Heart right ventricle (tissue), 16 donors: Measurements from ENCODE around the gene FRY. TPM values are rescaled to one million over a fixed set of nuclear protein-coding genes. Genes with fewer than 3 reads are reported as not detected.

Experiments used
- ATAC-seq, 8 donors: fragments of 200-7000 bp; cut with Tn5 transposase; one replicate each; pipeline ENCODE4 v1.9.1; 2020; ENCODE audit warnings: mild to moderate bottlenecking in 8 of 8, moderate library complexity in 8 of 8, moderate number of reproducible peaks in 1 of 8
- DNase-seq, 2 donors: peaks; one replicate each; pipeline ENCODE4 v3.0.0-alpha.2; 2020
- H3K27ac ChIP-seq, 10 donors: fragments of 200-600 bp; sonication (generic) in 2 of 10; one replicate each; pipeline versions ENCODE4 v1.5.0 to v1.8.0; 2020 to 2022; ENCODE audit warnings: mild to moderate bottlenecking in 3 of 10
- H3K27me3 ChIP-seq, 7 donors: fragments of 200-600 bp; one replicate each; pipeline ENCODE4 v1.8.0; 2021 to 2022; ENCODE audit warnings: mild to moderate bottlenecking in 2 of 7
- H3K36me3 ChIP-seq, 9 donors: fragments of 200-600 bp; sonication (generic) in 1 of 9; one replicate each; pipeline versions ENCODE4 v1.5.0 to v1.8.0; 2020 to 2022; ENCODE audit warnings: mild to moderate bottlenecking in 2 of 9
- H3K4me1 ChIP-seq, 9 donors: fragments of 200-600 bp; sonication (generic) in 1 of 9; one replicate each; pipeline versions ENCODE4 v1.5.0 to v1.8.0; 2020 to 2022; ENCODE audit warnings: mild to moderate bottlenecking in 4 of 9
- H3K4me3 ChIP-seq, 10 donors: fragments of 200-600 bp; sonication (generic) in 2 of 10; one replicate each; pipeline versions ENCODE4 v1.5.0 to v1.8.0; 2020 to 2022; ENCODE audit warnings: mild to moderate bottlenecking in 7 of 10, moderate library complexity in 2 of 10
- H3K9me3 ChIP-seq, 11 donors: fragments of 200-600 bp in 10 of 11; sonication (generic) in 2 of 11; one replicate each; pipeline versions ENCODE4 v1.5.0 to v1.8.0; 2013 to 2022; ENCODE audit warnings: mild to moderate bottlenecking in 2 of 11, control low read depth in 1 of 11, moderate library complexity in 1 of 11
- WGBS, 2 donors: extraction: QIAGEN DNeasy Blood & Tissue Kit; methylation state at CpG; one replicate each; pipeline ENCODE4 v1.1.7; 2013; ENCODE audit warnings: inconsistent platforms in 1 of 2; 5-methylcytosine and 5-hydroxymethylcytosine counted together
- intact Hi-C, 10 donors: fragments of 100-400 bp; cut with DNase I; formaldehyde crosslinking; loops; one replicate each; pipeline versions ENCODE4 v1.11.1 to v1.14.2; 2022
- polyA plus RNA-seq, 2 donors: library from polyadenylated mRNA; stranded (reverse); fragments of 200-250 nt; gene quantifications; one replicate each; pipeline ENCODE4 v1.2.3, GENCODE V29; 2013
- total RNA-seq, 10 donors: library from RNA; stranded (reverse); fragmentation: NEBNext Ultra II Directional in 3 of 10; extraction: Animal tissue kit (Norgen Biotek cat#: 25700) in 3 of 10; gene quantifications; one replicate each; pipeline versions ENCODE4 v1.2.1 to v1.2.4, GENCODE V29; 2021 to 2023
- TF ChIP-seq, protein P1 (sequence below), 9 donors: fragments of 200-600 bp; sonication (generic) in 2 of 9; IDR thresholded peaks; one replicate each; pipeline versions ENCODE4 v1.5.0 to v1.8.0; 2021 to 2022; ENCODE audit warnings: antibody characterized with exemption in 9 of 9, mild to moderate bottlenecking in 5 of 9, moderate library complexity in 1 of 9
- donor health status: Arrhythmogenic right ventricular cardiomyopathy.
- donor health status: ischemic (EF 13 %, LVEDD 7.1; RV severe dilation, severe dysfunction).
- donor health status: healthy with polysubstance abuse.
- donor health status: DM: no; HTN: yes; CAD: no.
- donor health status: DM: no; HTN: no; CAD: no.
- donor health status: ischemic (EF 25% LVEDD 6.9; RV normal size, moderate dysfunction).
- donor health status: ischemic (EF 25% LVEDD 5.7; RV mildly dilated, moderate dysfunction).
- donor health status: healthy.
- donor health status: DM: yes; HTN: yes; CAD: no.
- donor health status: Ischemic cardiomyopathy.
- donor health status: ischemic (EF 35%, LVEDD 5.7; RV mildly dilated, moderate dysfunction).
- donor health status: nonischemic (EF 11% LVEDD 7.7; RV severe dilation, severe dysfunction).
- donor health status: DM: yes; HTN: yes; CAD: no.
- donor health status: PGD.
- donor health status: ischemic (EF 29% LVEDD 5.4; RV normal size, mild dysfunction).
- donor health status: nonischemic (EF 23%, LVEDD 6.1; RV moderate dilation, normal function).

FRY gene
- total and polyA plus RNA-seq, 12 donors = 24.9 to 268 (median 207) TPM

- Histone ChIP-seq H3K36me3 (no peaks in the 10 kb centered on the region), H3K4me3 (no peak overlapping the region), H3K27me3 (no peaks in the 10 kb centered on the region), H3K9me3 (no peaks in the 10 kb centered on the region), H3K27ac (peak overlapping the region in 6 of 10 donors; percentile 21 to 71 (median 42)), H3K4me1 (peaks cover 6 to 66% (median 45%) of the 10 kb centered on the region in 9 donors)
- DNase-seq (no peak), ATAC-seq (peak; percentile 35 to 74 (median 55))
- TF ChIP-seq, protein P1, sequence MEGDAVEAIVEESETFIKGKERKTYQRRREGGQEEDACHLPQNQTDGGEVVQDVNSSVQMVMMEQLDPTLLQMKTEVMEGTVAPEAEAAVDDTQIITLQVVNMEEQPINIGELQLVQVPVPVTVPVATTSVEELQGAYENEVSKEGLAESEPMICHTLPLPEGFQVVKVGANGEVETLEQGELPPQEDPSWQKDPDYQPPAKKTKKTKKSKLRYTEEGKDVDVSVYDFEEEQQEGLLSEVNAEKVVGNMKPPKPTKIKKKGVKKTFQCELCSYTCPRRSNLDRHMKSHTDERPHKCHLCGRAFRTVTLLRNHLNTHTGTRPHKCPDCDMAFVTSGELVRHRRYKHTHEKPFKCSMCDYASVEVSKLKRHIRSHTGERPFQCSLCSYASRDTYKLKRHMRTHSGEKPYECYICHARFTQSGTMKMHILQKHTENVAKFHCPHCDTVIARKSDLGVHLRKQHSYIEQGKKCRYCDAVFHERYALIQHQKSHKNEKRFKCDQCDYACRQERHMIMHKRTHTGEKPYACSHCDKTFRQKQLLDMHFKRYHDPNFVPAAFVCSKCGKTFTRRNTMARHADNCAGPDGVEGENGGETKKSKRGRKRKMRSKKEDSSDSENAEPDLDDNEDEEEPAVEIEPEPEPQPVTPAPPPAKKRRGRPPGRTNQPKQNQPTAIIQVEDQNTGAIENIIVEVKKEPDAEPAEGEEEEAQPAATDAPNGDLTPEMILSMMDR (IDR thresholded peaks at IDR 0.05) = no peak
- 49 to 52% methylated on average over 4 of the region's 4 CpGs for WGBS, 2 donors
- intact Hi-C loops = loop anchor here in 1 of 10 donors (10.0 kb wide), 1 partner anchor 69 kb away; no protein-coding TSS in a partner anchor
Observed at GRCh38 chr13:32045982-32046785, 14.6 kb downstream of the FRY start.

- ATAC-seq (peak in 5 of 8 donors; percentile 13 to 56 (median 34)), DNase-seq (peak in 1 of 2 donors; percentile 13)
- Histone ChIP-seq H3K4me3 (no peak overlapping the region), H3K27me3 (no peaks in the 10 kb centered on the region), H3K27ac (peak overlapping the region in 5 of 10 donors; percentile 21 to 71 (median 45)), H3K36me3 (no peaks in the 10 kb centered on the region), H3K9me3 (no peaks in the 10 kb centered on the region), H3K4me1 (peaks cover 6 to 57% (median 45%) of the 10 kb centered on the region in 9 donors)
- TF ChIP-seq, protein P1 (IDR thresholded peaks at IDR 0.05) = no peak
- intact Hi-C loops = loop anchor here in 1 of 10 donors (10.0 kb wide), 1 partner anchor 68 kb away; no protein-coding TSS in a partner anchor
Observed at GRCh38 chr13:32047088-32047487, 15.5 kb downstream of the FRY start.

GRCh38 chr13:32047793-32048192 is 16.2 kb downstream of the FRY start:
- intact Hi-C loops = loop anchor here in 1 of 10 donors (10.0 kb wide), 1 partner anchor 67 kb away; no protein-coding TSS in a partner anchor

DNA sequence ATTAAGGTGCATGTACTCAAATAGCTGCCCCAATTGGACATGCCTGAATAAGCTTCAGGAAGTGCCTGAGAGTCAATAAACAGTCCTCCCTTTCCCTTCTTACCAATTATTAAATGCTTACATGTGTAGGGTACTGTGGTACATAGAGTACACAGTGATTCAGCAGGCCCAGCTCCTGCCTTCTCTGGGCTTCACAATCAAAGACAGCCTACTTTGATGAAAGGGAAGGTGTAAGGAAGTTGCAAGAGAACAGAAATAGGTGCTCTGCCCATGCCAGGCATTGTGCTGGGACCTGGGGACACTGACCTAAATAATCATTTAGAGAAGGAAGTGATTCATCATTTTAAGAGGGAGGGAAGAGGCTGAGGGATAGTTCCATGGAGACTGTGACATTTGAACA is 17.2 kb downstream of the FRY start:
- intact Hi-C loops = loop anchor here in 1 of 10 donors (10.0 kb wide), 1 partner anchor 66 kb away; no protein-coding TSS in a partner anchor
- ATAC-seq (peak in 4 of 8 donors; percentile 8 to 78 (median 39)), DNase-seq (no peak)
- TF ChIP-seq, protein P1 (IDR thresholded peaks at IDR 0.05) = no peak
- no peak overlapping the region for H3K4me3 ChIP-seq
- H3K4me1 ChIP-seq = peaks cover 6 to 61% (median 49%) of the 10 kb centered on the region in 9 donors
- peak overlapping the region in 5 of 10 donors; percentile 7 to 42 (median 23) for H3K27ac ChIP-seq
- H3K9me3 ChIP-seq = no peaks in the 10 kb centered on the region
- no peaks in the 10 kb centered on the region for H3K27me3 ChIP-seq
- H3K36me3 ChIP-seq = no peaks in the 10 kb centered on the region

More at GRCh38 chr13:32047793-32048192, 16.2 kb downstream of the FRY start:
- WGBS, 2 donors = 78 to 83% methylated on average over 5 of the region's 5 CpGs
- Histone ChIP-seq H3K4me1 (peaks cover 6 to 53% (median 45%) of the 10 kb centered on the region in 9 donors), H3K9me3 (no peaks in the 10 kb centered on the region), H3K4me3 (no peak overlapping the region), H3K27me3 (no peaks in the 10 kb centered on the region), H3K36me3 (no peaks in the 10 kb centered on the region), H3K27ac (peak overlapping the region in 6 of 10 donors; percentile 6 to 71 (median 32))
- ATAC-seq (peak in 2 of 8 donors; percentile 24 to 26), DNase-seq (no peak)
- TF ChIP-seq, protein P1 (IDR thresholded peaks at IDR 0.05) = no peak
